ENCODE measurements around the gene TMEM161B. TPM values are rescaled to one million over a fixed set of nuclear protein-coding genes. Genes with fewer than 3 reads are reported as not detected.

TMEM161B gene
- total and polyA plus RNA-seq, 2 of the 13 experiments (the other 11 are each of a cell fraction or from before 2014, with no cell fraction given), result 15.0 to 22.1 TPM

DNA sequence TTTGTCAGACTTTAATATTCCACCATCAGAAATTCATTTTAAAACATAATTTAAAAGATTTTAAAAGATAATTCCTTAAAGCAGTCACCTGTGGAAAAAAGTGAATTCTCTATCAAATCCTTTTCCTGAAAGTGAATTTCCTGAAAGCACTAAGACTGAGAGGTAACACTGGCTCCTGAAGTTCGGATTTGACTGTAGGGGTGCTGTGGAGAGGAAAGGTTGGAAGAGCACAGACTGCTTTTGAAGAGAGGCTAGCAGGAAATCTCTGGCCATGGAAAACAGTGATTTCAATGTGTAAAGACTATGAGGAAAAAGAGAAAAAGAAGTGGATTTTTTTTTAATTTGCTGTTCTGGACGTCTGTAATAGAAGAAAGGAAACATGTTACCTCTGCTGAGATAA, 35.7 kb upstream of the TMEM161B start:
- CTCF ChIA-PET (ENCODE audit: low intra/inter-chr PET ratio, low total read pairs), result no interaction called here
- Histone ChIP-seq H3K9ac (ENCODE audit: insufficient read depth, low read depth, low read length) (no peak overlapping the region), H3K9me3 (ENCODE audit: low read length) (no peaks in the 10 kb centered on the region), H3K27ac (ENCODE audit: extremely low read length, insufficient read depth, low read length) (no peak overlapping the region), H3K79me2 (ENCODE audit: insufficient read depth, low read length) (no peaks in the 10 kb centered on the region), H4K20me1 (ENCODE audit: insufficient read depth, low read length) (no peaks in the 10 kb centered on the region), H3K27me3 (ENCODE audit: control insufficient read depth in 1 of 2, insufficient read depth in 2 of 2, low read length in 2 of 2) (no peaks in the 10 kb centered on the region), H3K36me3 (replicated peaks in 1 of 2; ENCODE audit: control insufficient read depth in 1 of 2, insufficient read depth in 2 of 2, low read length in 2 of 2) (no peaks in the 10 kb centered on the region), H2AFZ (ENCODE audit: low read length) (no peak overlapping the region), H3K4me3 (replicated peaks in 1 of 3; ENCODE audit: insufficient read depth in 1 of 3, low read depth in 2 of 3, low read length in 3 of 3) (no peak overlapping the region), H3K4me1 (ENCODE audit: insufficient read depth, low read length) (no peaks in the 10 kb centered on the region), H3K4me2 (ENCODE audit: low read depth, low read length) (no peak overlapping the region)
- POLR2A ChIA-PET, result no interaction called here
- no peak for TF ChIP-seq ZNF234 (CRISPR knock-in tag; conservative IDR thresholded peaks at IDR 0.05)
- no peak for TF ChIP-seq MBD4 (IDR thresholded peaks at IDR 0.05; ENCODE audit: borderline replicate concordance, low read length)
- TF ChIP-seq, protein P1, sequence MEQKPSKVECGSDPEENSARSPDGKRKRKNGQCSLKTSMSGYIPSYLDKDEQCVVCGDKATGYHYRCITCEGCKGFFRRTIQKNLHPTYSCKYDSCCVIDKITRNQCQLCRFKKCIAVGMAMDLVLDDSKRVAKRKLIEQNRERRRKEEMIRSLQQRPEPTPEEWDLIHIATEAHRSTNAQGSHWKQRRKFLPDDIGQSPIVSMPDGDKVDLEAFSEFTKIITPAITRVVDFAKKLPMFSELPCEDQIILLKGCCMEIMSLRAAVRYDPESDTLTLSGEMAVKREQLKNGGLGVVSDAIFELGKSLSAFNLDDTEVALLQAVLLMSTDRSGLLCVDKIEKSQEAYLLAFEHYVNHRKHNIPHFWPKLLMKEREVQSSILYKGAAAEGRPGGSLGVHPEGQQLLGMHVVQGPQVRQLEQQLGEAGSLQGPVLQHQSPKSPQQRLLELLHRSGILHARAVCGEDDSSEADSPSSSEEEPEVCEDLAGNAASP (CRISPR knock-in tag; IDR thresholded peaks at IDR 0.05; ENCODE audit: borderline replicate concordance), result no peak
- TF ChIP-seq ZNF670 (CRISPR knock-in tag; IDR thresholded peaks at IDR 0.05; ENCODE audit: borderline replicate concordance), result no peak
- TF ChIP-seq ZEB1 (IDR thresholded peaks at IDR 0.05; ENCODE audit: insufficient replicate concordance, low read depth), result no peak
- DNase-seq (ENCODE audit: low spot score) (no peak), ATAC-seq (no peak), FAIRE-seq (no peak)
- in situ Hi-C loops (cut with HindIII; ENCODE audit: extremely low pct_ligation_motif_present, low pct_unique_long_range_greater_than_20kb), result no loop called here
- 3% methylated on average over 2 of the region's 2 CpGs for WGBS (ENCODE audit: low lambda C conversion rate)
- no TSS peak for BruUV-seq (replicated peaks)
- intact Hi-C loops (cut with micrococcal nuclease; ENCODE audit: unreplicated experiment), result no loop called here

DNA sequence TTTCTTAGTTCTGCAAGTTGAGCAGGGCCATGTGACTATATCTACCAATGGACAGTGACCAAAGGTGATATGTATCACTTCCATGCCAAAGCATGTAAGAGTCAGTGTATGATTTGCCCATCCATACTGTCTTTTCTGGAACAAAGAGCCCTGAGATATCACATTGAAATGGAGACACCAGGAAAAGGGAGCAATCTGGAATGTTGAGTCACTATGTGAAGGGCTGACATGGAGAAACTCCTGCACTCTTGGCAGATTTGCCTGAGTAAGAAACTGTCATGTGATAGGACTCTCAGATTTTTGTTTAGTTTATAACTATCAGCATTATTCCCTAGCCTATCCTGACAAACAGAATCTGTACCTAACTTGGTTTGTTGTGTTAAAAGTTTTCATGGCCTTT, 29.8 kb upstream of the TMEM161B start:
- H4K20me1 ChIP-seq (ENCODE audit: insufficient read depth, low read length), result no peaks in the 10 kb centered on the region
- FAIRE-seq (no peak), DNase-seq (ENCODE audit: low spot score) (no peak), ATAC-seq (no peak)
- H2AFZ ChIP-seq (ENCODE audit: low read length), result no peak overlapping the region
- H3K4me1 ChIP-seq (ENCODE audit: insufficient read depth, low read length), result no peaks in the 10 kb centered on the region
- no peak overlapping the region for H3K9ac ChIP-seq (ENCODE audit: insufficient read depth, low read depth, low read length)
- POLR2A ChIA-PET, result no interaction called here
- H3K27me3 ChIP-seq (ENCODE audit: control insufficient read depth in 1 of 2, insufficient read depth in 2 of 2, low read length in 2 of 2), result no peaks in the 10 kb centered on the region
- no TSS peak for BruUV-seq (replicated peaks)
- in situ Hi-C loops (cut with HindIII; ENCODE audit: extremely low pct_ligation_motif_present, low pct_unique_long_range_greater_than_20kb), result no loop called here
- no peak overlapping the region for H3K4me2 ChIP-seq (ENCODE audit: low read depth, low read length)
- intact Hi-C loops (cut with micrococcal nuclease; ENCODE audit: unreplicated experiment), result no loop called here
- no peaks in the 10 kb centered on the region for H3K36me3 ChIP-seq (replicated peaks in 1 of 2; ENCODE audit: control insufficient read depth in 1 of 2, insufficient read depth in 2 of 2, low read length in 2 of 2)
- CTCF ChIA-PET (ENCODE audit: low intra/inter-chr PET ratio, low total read pairs), result no interaction called here
- no peak overlapping the region for H3K4me3 ChIP-seq (replicated peaks in 1 of 3; ENCODE audit: insufficient read depth in 1 of 3, low read depth in 2 of 3, low read length in 3 of 3)
- H3K9me3 ChIP-seq (ENCODE audit: low read length), result no peaks in the 10 kb centered on the region
- no peak overlapping the region for H3K27ac ChIP-seq (ENCODE audit: extremely low read length, insufficient read depth, low read length)
- H3K79me2 ChIP-seq (ENCODE audit: insufficient read depth, low read length), result no peaks in the 10 kb centered on the region
- TF ChIP-seq, protein P2, sequence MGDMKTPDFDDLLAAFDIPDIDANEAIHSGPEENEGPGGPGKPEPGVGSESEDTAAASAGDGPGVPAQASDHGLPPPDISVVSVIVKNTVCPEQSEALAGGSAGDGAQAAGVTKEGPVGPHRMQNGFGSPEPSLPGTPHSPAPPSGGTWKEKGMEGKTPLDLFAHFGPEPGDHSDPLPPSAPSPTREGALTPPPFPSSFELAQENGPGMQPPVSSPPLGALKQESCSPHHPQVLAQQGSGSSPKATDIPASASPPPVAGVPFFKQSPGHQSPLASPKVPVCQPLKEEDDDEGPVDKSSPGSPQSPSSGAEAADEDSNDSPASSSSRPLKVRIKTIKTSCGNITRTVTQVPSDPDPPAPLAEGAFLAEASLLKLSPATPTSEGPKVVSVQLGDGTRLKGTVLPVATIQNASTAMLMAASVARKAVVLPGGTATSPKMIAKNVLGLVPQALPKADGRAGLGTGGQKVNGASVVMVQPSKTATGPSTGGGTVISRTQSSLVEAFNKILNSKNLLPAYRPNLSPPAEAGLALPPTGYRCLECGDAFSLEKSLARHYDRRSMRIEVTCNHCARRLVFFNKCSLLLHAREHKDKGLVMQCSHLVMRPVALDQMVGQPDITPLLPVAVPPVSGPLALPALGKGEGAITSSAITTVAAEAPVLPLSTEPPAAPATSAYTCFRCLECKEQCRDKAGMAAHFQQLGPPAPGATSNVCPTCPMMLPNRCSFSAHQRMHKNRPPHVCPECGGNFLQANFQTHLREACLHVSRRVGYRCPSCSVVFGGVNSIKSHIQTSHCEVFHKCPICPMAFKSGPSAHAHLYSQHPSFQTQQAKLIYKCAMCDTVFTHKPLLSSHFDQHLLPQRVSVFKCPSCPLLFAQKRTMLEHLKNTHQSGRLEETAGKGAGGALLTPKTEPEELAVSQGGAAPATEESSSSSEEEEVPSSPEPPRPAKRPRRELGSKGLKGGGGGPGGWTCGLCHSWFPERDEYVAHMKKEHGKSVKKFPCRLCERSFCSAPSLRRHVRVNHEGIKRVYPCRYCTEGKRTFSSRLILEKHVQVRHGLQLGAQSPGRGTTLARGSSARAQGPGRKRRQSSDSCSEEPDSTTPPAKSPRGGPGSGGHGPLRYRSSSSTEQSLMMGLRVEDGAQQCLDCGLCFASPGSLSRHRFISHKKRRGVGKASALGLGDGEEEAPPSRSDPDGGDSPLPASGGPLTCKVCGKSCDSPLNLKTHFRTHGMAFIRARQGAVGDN (CRISPR knock-in tag; IDR thresholded peaks at IDR 0.05), result no peak
- TF ChIP-seq, protein P3, sequence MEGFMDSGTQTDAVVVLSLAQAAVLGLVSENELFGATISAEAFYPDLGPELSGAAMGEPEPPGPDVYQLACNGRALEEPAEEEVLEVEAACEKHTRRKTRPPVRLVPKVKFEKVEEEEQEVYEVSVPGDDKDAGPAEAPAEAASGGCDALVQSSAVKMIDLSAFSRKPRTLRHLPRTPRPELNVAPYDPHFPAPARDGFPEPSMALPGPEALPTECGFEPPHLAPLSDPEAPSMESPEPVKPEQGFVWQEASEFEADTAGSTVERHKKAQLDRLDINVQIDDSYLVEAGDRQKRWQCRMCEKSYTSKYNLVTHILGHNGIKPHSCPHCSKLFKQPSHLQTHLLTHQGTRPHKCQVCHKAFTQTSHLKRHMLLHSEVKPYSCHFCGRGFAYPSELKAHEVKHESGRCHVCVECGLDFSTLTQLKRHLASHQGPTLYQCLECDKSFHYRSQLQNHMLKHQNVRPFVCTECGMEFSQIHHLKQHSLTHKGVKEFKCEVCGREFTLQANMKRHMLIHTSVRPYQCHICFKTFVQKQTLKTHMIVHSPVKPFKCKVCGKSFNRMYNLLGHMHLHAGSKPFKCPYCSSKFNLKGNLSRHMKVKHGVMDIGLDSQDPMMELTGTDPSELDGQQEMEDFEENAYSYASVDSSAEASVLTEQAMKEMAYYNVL (CRISPR knock-in tag; IDR thresholded peaks at IDR 0.05; ENCODE audit: borderline replicate concordance), result no peak
- TF ChIP-seq KDM5B (CRISPR knock-in tag; IDR thresholded peaks at IDR 0.05; ENCODE audit: borderline replicate concordance) (no peak), GFI1 (CRISPR knock-in tag; IDR thresholded peaks at IDR 0.05; ENCODE audit: borderline replicate concordance) (no peak), SOX6 (IDR thresholded peaks at IDR 0.05) (no peak), SOX6 (CRISPR knock-in tag; IDR thresholded peaks at IDR 0.05) (no peak), ZBTB3 (CRISPR knock-in tag; IDR thresholded peaks at IDR 0.05; ENCODE audit: borderline replicate concordance, low read depth) (no peak)

All from HepG2 (cell line).